PC-3 (cell line): Measurements from ENCODE around the gene OR10A2.

Experiments
- EZH2 ChIP-seq: fragments of 300-600 bp; sonication (generic); IDR thresholded peaks from one replicate; pipeline ENCODE4 v1.6.1; 2017; ENCODE audit warnings: antibody characterized with exemption, mild to moderate bottlenecking, low read length; ENCODE audit not compliant: unreplicated experiment
- EZH2phosphoT487 ChIP-seq: fragments of 300-600 bp; sonication (generic); IDR thresholded peaks from 2 replicates; pipeline ENCODE4 v1.6.1; 2018; ENCODE audit warnings: mild to moderate bottlenecking, antibody characterized with exemption, low read length, borderline replicate concordance
- TF ChIP-seq, protein P1 (sequence below): fragments of 300-600 bp; sonication (generic); conservative IDR thresholded peaks from 2 replicates; pipeline ENCODE4 v1.5.1; 2017; ENCODE audit warnings: antibody characterized with exemption, low read depth, mild to moderate bottlenecking, low read length

DNA sequence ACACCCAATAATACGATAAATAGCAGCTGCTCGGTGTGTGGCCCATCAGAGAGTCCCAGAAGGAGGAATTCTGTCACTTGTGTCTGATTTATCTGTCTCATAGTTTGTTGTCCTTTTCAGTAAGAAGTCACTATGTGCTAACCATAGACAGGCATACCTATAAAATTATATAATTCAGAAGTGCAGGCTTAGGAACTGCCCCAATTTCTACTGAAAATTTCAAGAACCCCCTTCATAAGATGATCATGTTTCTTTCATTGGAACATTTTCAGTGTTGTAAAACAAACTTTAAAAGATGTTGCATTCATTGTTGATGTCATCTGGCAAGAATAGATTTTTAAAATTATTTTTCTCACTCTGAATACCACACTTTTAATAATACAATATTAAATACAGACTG lies 29.5 kb downstream of the OR10A2 start, which contains the start of gene OR2D2:
- TF ChIP-seq, protein P1, sequence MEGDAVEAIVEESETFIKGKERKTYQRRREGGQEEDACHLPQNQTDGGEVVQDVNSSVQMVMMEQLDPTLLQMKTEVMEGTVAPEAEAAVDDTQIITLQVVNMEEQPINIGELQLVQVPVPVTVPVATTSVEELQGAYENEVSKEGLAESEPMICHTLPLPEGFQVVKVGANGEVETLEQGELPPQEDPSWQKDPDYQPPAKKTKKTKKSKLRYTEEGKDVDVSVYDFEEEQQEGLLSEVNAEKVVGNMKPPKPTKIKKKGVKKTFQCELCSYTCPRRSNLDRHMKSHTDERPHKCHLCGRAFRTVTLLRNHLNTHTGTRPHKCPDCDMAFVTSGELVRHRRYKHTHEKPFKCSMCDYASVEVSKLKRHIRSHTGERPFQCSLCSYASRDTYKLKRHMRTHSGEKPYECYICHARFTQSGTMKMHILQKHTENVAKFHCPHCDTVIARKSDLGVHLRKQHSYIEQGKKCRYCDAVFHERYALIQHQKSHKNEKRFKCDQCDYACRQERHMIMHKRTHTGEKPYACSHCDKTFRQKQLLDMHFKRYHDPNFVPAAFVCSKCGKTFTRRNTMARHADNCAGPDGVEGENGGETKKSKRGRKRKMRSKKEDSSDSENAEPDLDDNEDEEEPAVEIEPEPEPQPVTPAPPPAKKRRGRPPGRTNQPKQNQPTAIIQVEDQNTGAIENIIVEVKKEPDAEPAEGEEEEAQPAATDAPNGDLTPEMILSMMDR: no peak
- TF ChIP-seq EZH2: no peak
- no peak for TF ChIP-seq EZH2phosphoT487
